HepG2 (cell line): ENCODE measurements around the gene DSG4. TPM values are rescaled to one million over a fixed set of nuclear protein-coding genes. Genes with fewer than 3 reads are reported as not detected.

Source experiments
- ATAC-seq: fragments of 200-7000 bp; cut with Tn5 transposase; 3 replicates; pipeline ENCODE4 v1.9.1; 2020; ENCODE audit warnings: mild to moderate bottlenecking, moderate library complexity
- BruUV-seq: library from RNA; stranded (reverse); fragments of 400-500 nt; replicated peaks from 2 replicates; lab custom pipeline; 2021; lab: Mats Ljungman, UMichigan
- CTCF ChIA-PET: fragments of 300-600 bp; formaldehyde crosslinking; extraction: SDS; loops from one replicate; lab custom pipeline; 2021; ENCODE audit warnings: low total read pairs, inconsistent platforms, low intra/inter-chr PET ratio; lab: Yijun Ruan, JAX
- POLR2A ChIA-PET: fragments of 350-600 bp; sonication (Branson Sonifier 250); formaldehyde crosslinking; loops from one replicate; lab custom pipeline; 2020; ENCODE audit warnings: antibody characterized with exemption, inconsistent platforms; lab: Yijun Ruan, JAX
- DNase-seq: peaks from one replicate; pipeline ENCODE4 v3.0.0-alpha.2; 2015; ENCODE audit warnings: low spot score
- FAIRE-seq: peaks from 3 replicates; lab custom pipeline; 2011; peaks lifted over from hg19 to GRCh38; lab: Jason Lieb, UNC
- H2AFZ ChIP-seq: one replicate; pipeline ENCODE4 v1.6.1; 2011; ENCODE audit warnings: low read length, inconsistent platforms
- H3K27ac ChIP-seq: fragments of 300-600 bp; 3 replicates; pipeline ENCODE4 v1.8.0; 2011; ENCODE audit warnings: mixed run types, mild to moderate bottlenecking, mixed read lengths, low read length, inconsistent platforms; ENCODE audit not compliant: insufficient read depth; ENCODE audit errors: extremely low read length
- H3K27me3 ChIP-seq, 2 experiments: fragments of 200-600 bp in 1 of 2; 2 replicates in 1 of 2; 3 replicates in 1 of 2; pipeline versions ENCODE4 v1.6.0 to v1.8.0; 2011; ENCODE audit warnings: low read length in 2 of 2, mild to moderate bottlenecking in 2 of 2, moderate library complexity in 2 of 2, inconsistent platforms in 1 of 2; ENCODE audit not compliant: insufficient read depth in 2 of 2, control insufficient read depth in 1 of 2
- H3K36me3 ChIP-seq, 2 experiments: fragments of 200-600 bp in 1 of 2; replicated peaks in 1 of 2; 2 replicates in 1 of 2; 3 replicates in 1 of 2; pipeline versions ENCODE4 v1.5.1 to v1.8.0; 2011; ENCODE audit warnings: low read length in 2 of 2, inconsistent platforms in 1 of 2; ENCODE audit not compliant: insufficient read depth in 2 of 2, control insufficient read depth in 1 of 2
- H3K4me1 ChIP-seq: 2 replicates; pipeline ENCODE4 v1.5.1; 2012; ENCODE audit warnings: low read length, inconsistent platforms; ENCODE audit not compliant: insufficient read depth
- H3K4me2 ChIP-seq: 2 replicates; pipeline ENCODE4 v1.6.0; 2011; ENCODE audit warnings: low read depth, low read length, inconsistent platforms
- H3K4me3 ChIP-seq, 3 experiments: fragments of 200-600 bp in 1 of 3; sonication (generic), shearing (Covaris generic) in 1 of 3; replicated peaks in 1 of 3; 2 replicates each; pipeline ENCODE4 v1.5.1; 2011 to 2016; ENCODE audit warnings: low read length in 3 of 3, inconsistent platforms in 2 of 3, low read depth in 2 of 3, mild to moderate bottlenecking in 2 of 3, control low read depth in 1 of 3, mixed read lengths in 1 of 3; ENCODE audit not compliant: insufficient read depth in 1 of 3
- H3K79me2 ChIP-seq: one replicate; pipeline ENCODE4 v1.6.1; 2011; ENCODE audit warnings: low read length, inconsistent platforms; ENCODE audit not compliant: insufficient read depth
- H3K9ac ChIP-seq: 2 replicates; pipeline ENCODE4 v1.6.0; 2011; ENCODE audit warnings: mild to moderate bottlenecking, low read depth, low read length, inconsistent platforms; ENCODE audit not compliant: insufficient read depth
- H3K9me3 ChIP-seq: 2 replicates; pipeline ENCODE4 v1.5.1; 2012; ENCODE audit warnings: mild to moderate bottlenecking, low read length
- H4K20me1 ChIP-seq: 2 replicates; pipeline ENCODE4 v1.6.0; 2011; ENCODE audit warnings: inconsistent platforms, mild to moderate bottlenecking, low read length, moderate library complexity; ENCODE audit not compliant: insufficient read depth
- CC2D1A ChIP-seq: sonication (generic); formaldehyde crosslinking; IDR thresholded peaks from 2 replicates; pipeline ENCODE4 v1.8.1; 2023; ENCODE audit warnings: mild to moderate bottlenecking, missing genetic modification reagents
- ETV5 ChIP-seq: IDR thresholded peaks from 2 replicates; pipeline ENCODE4 v1.6.1; 2018; ENCODE audit warnings: missing biosample characterization, missing genetic modification reagents, inconsistent platforms, borderline replicate concordance
- HNRNPL ChIP-seq: fragments of 200-400 bp; formaldehyde crosslinking; IDR thresholded peaks from 2 replicates; pipeline ENCODE4 v1.6.1; 2017; ENCODE audit warnings: mild to moderate bottlenecking, low read depth, low read length
- MAFF ChIP-seq: IDR thresholded peaks from 2 replicates; pipeline ENCODE4 v1.6.1; 2011; ENCODE audit warnings: low read depth, low read length, improper control_type of control experiment
- MAFK ChIP-seq, 2 experiments: IDR thresholded peaks in 1 of 2; conservative IDR thresholded peaks in 1 of 2; 2 replicates each; pipeline ENCODE4 v1.6.1; 2011; ENCODE audit warnings: improper control_type of control experiment in 2 of 2, low read length in 2 of 2
- NFKBIZ ChIP-seq: IDR thresholded peaks from 2 replicates; pipeline ENCODE4 v1.6.1; 2018; ENCODE audit warnings: missing genetic modification reagents, missing compliant biosample characterization
- ZBTB7B ChIP-seq: sonication (generic); formaldehyde crosslinking; IDR thresholded peaks from 2 replicates; pipeline ENCODE4 v1.4.0; 2020; ENCODE audit warnings: missing genetic modification reagents
- ZNF256 ChIP-seq: sonication (generic); formaldehyde crosslinking; conservative IDR thresholded peaks from 2 replicates; pipeline ENCODE4 v1.4.0; 2020; ENCODE audit warnings: missing genetic modification reagents
- WGBS: methylation state at CpG from one replicate; pipeline ENCODE4 v1.1.6; 2017; ENCODE audit warnings: low lambda C conversion rate; 5-methylcytosine and 5-hydroxymethylcytosine counted together
- in situ Hi-C: cut with HindIII; loops from 2 replicates; pipeline ENCODE4 v1.10.0; 2017; ENCODE audit warnings: low pct_unique_long_range_greater_than_20kb; ENCODE audit not compliant: extremely low pct_ligation_motif_present
- intact Hi-C: fragments of 100-400 bp; cut with micrococcal nuclease; formaldehyde crosslinking; loops from one replicate; pipeline ENCODE4 v1.10.0; 2022; ENCODE audit not compliant: unreplicated experiment
- polyA plus RNA-seq, 8 experiments: library from polyadenylated mRNA; depleted of rRNA in 3 of 8; stranded (reverse) in 7 of 8; unstranded in 1 of 8; fragments of >200 nt; fragmentation: Illumina TruSeq in 4 of 8; extraction: Trizol in 4 of 8; gene quantifications; 2 replicates each; pipeline versions ENCODE4 v1.2.1 to v1.2.3, GENCODE V29; 2011 to 2016; ENCODE audit warnings: low read depth in 4 of 8, missing spikeins in 1 of 8, mixed read lengths in 1 of 8; ENCODE audit not compliant: insufficient read depth in 1 of 8
- total RNA-seq, 5 experiments: library from RNA; depleted of rRNA; stranded (reverse); fragments of >200 nt; fragmentation: Illumina TruSeq; extraction: Trizol; gene quantifications; 2 replicates each; pipeline ENCODE4 v1.2.3, GENCODE V29; 2016; ENCODE audit warnings: low read depth in 1 of 5
- TF ChIP-seq, protein P1 (sequence below): sonication (generic); formaldehyde crosslinking; IDR thresholded peaks from 2 replicates; pipeline ENCODE4 v1.4.0; 2020; ENCODE audit warnings: missing genetic modification reagents

Gene DSG4
- total and polyA plus RNA-seq, 2 of the 13 experiments (the other 11 are each of a cell fraction or from before 2014, with no cell fraction given): 0.07 TPM; not detected in 1

DNA sequence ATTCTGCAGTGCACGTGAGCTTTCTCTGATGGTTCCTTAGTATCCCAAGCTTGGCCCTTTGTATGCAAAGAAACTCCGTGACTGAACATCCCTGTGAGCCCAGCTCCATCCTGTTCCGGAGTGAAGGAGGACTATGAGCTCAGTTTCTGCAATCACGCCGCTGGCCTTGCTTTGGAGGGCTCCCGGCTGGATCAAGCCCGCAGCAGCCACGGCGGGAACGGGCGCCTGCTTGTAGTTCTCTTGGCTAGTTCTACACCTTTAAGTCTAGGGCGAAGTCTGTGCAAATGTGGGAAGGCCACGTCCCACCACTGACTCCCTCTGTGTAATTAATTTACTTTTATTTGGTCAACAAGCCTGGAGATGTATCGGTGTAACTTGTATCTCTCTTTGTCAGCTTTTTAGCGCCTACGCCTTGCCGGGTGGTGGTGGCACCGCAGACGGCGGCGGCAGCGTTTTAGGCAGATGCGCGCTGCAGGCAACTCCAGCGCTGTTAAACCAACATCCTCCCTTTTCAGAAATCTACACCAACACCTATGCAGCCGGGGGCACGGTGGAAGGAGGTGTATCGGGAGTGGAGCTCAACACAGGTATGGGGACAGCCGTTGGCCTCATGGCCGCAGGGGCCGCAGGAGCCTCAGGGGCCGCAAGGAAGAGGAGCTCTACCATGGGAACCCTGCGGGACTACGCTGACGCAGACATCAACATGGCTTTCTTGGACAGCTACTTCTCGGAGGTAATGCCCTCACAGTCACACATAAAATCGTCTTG lies 34.3 kb downstream of the DSG4 start:
- Histone ChIP-seq H3K27me3 (no peaks in the 10 kb centered on the region), H4K20me1 (no peaks in the 10 kb centered on the region), H3K36me3 (no peaks in the 10 kb centered on the region), H3K79me2 (no peaks in the 10 kb centered on the region), H3K4me3 (no peak overlapping the region), H3K4me2 (no peak overlapping the region), H3K9ac (no peak overlapping the region), H3K27ac (no peak overlapping the region), H2AFZ (no peak overlapping the region), H3K9me3 (no peaks in the 10 kb centered on the region), H3K4me1 (no peaks in the 10 kb centered on the region)
- ATAC-seq (no peak), FAIRE-seq (no peak), DNase-seq (no peak)
- WGBS: 86% methylated on average over 35 of the region's 37 CpGs
- ChIA-PET POLR2A (interaction anchor here (1.4 kb wide), 1 partner anchor 9 kb away, joined by 4 read pairs; no protein-coding TSS in a partner anchor), CTCF (no interaction called here)
- intact Hi-C loops: no loop called here
- BruUV-seq: no TSS peak
- no peak for TF ChIP-seq ZBTB7B (CRISPR knock-in tag)
- TF ChIP-seq, protein P1, sequence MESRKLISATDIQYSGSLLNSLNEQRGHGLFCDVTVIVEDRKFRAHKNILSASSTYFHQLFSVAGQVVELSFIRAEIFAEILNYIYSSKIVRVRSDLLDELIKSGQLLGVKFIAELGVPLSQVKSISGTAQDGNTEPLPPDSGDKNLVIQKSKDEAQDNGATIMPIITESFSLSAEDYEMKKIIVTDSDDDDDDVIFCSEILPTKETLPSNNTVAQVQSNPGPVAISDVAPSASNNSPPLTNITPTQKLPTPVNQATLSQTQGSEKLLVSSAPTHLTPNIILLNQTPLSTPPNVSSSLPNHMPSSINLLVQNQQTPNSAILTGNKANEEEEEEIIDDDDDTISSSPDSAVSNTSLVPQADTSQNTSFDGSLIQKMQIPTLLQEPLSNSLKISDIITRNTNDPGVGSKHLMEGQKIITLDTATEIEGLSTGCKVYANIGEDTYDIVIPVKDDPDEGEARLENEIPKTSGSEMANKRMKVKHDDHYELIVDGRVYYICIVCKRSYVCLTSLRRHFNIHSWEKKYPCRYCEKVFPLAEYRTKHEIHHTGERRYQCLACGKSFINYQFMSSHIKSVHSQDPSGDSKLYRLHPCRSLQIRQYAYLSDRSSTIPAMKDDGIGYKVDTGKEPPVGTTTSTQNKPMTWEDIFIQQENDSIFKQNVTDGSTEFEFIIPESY (CRISPR knock-in tag): peak; percentile 27; the same call in 1 of the 2 replicates
- in situ Hi-C loops: no loop called here

DNA sequence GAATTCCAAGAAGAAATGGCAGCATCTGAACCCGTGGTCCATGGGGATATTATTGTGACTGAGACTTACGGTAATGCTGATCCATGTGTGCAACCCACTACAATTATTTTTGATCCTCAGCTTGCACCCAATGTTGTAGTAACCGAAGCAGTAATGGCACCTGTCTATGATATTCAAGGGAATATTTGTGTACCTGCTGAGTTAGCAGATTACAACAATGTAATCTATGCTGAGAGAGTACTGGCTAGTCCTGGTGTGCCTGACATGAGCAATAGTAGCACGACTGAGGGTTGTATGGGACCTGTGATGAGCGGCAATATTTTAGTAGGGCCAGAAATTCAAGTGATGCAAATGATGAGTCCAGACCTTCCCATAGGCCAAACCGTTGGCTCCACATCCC lies 36.6 kb downstream of the DSG4 start:
- no peaks in the 10 kb centered on the region for H3K27me3 ChIP-seq
- H2AFZ ChIP-seq: no peak overlapping the region
- no peaks in the 10 kb centered on the region for H3K79me2 ChIP-seq
- FAIRE-seq: no peak
- 58% methylated on average over 6 of the region's 6 CpGs for WGBS
- POLR2A ChIA-PET: no interaction called here
- TF ChIP-seq ETV5 (CRISPR knock-in tag): no peak
- no peak for TF ChIP-seq CC2D1A (CRISPR knock-in tag)
- TF ChIP-seq NFKBIZ (CRISPR knock-in tag): no peak
- peak; percentile 65 for TF ChIP-seq MAFF
- no peak for TF ChIP-seq ZNF256 (CRISPR knock-in tag)
- TF ChIP-seq HNRNPL: no peak
- peak; percentile 70 to 79 for TF ChIP-seq MAFK (conservative IDR thresholded peaks at IDR 0.05 in 1 of 2, IDR thresholded peaks at IDR 0.05 in 1 of 2; ENCODE audit: low read length in 2 of 2)
- TF ChIP-seq, all 625 proteins: peak for 2
- CTCF ChIA-PET: no interaction called here
- H3K36me3 ChIP-seq: no peaks in the 10 kb centered on the region
- no peak overlapping the region for H3K9ac ChIP-seq
- no TSS peak for BruUV-seq
- no peaks in the 10 kb centered on the region for H4K20me1 ChIP-seq
- no peaks in the 10 kb centered on the region for H3K4me1 ChIP-seq
- H3K27ac ChIP-seq: no peak overlapping the region
- intact Hi-C loops (no loop called here), in situ Hi-C loops (no loop called here)
- ATAC-seq (no peak), DNase-seq (no peak)
- H3K4me2 ChIP-seq: no peak overlapping the region
- no peaks in the 10 kb centered on the region for H3K9me3 ChIP-seq
- no peak overlapping the region for H3K4me3 ChIP-seq
